ENCODE measurements around the gene MFGE8. TPM values are rescaled to one million over a fixed set of nuclear protein-coding genes. Genes with fewer than 3 reads are reported as not detected.

MFGE8 gene
- total RNA-seq, 1 experiment from 2014 or later = 54.5 TPM

DNA sequence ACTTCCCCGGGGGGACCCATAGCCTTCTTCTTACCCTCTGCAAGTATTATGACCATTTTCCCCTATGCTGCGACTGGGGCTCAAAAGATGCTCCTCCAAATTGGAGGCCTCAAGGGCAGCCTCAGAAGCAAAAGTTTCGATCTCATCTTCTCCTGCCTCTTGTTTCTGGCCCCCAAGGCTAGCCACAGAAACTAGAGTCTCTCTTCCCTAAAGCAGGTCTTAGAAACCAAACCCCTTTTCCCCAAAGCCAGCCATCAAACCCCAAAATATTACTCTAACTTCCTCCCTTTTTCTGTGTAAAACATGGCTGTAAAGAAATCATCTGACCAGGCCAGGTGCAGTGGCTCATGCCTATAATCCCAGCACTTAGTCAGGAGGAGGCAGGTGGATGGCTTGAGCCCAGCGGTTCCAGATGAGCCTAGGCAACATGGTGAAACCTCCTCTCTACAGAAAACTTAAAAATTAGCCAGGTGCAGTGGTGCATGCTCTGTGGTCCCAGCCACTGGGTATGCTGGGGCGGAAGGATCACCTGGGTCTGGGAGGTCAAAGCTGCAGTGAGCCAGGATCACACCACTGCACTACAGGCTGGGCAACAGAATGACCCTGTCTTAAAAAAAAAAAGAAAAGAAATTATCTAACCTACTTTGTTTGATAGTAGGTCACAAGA is 36.7 kb upstream of the MFGE8 start:
- Histone ChIP-seq H2AFZ (no peak overlapping the region), H3K9me3 (ENCODE audit: insufficient read depth, low read depth) (no peaks in the 10 kb centered on the region), H3F3A (ENCODE audit: insufficient read depth, low read depth) (no peaks in the 10 kb centered on the region), H3K4me3 (no peak overlapping the region), H3K27ac (no peak overlapping the region), H3K79me2 (ENCODE audit: low read depth) (no peaks in the 10 kb centered on the region), H3K27me3 (ENCODE audit: insufficient read depth, low read depth) (no peaks in the 10 kb centered on the region; the same call in 1 of the 2 replicates), H3K9me2 (ENCODE audit: insufficient read depth) (no peaks in the 10 kb centered on the region), H4K20me1 (ENCODE audit: insufficient read depth) (no peaks in the 10 kb centered on the region), H3K4me2 (no peak overlapping the region), H3K4me1 (replicated peaks; ENCODE audit: insufficient read depth) (no peaks in the 10 kb centered on the region), H3K36me3 (ENCODE audit: low read depth) (no peaks in the 10 kb centered on the region)
- CTCF ChIA-PET = no interaction called here
- no TSS peak for BruUV-seq (replicated peaks)
- no peak for TF ChIP-seq EZH2 (IDR thresholded peaks at IDR 0.05; ENCODE audit: low read depth)
- TF ChIP-seq, protein P1, sequence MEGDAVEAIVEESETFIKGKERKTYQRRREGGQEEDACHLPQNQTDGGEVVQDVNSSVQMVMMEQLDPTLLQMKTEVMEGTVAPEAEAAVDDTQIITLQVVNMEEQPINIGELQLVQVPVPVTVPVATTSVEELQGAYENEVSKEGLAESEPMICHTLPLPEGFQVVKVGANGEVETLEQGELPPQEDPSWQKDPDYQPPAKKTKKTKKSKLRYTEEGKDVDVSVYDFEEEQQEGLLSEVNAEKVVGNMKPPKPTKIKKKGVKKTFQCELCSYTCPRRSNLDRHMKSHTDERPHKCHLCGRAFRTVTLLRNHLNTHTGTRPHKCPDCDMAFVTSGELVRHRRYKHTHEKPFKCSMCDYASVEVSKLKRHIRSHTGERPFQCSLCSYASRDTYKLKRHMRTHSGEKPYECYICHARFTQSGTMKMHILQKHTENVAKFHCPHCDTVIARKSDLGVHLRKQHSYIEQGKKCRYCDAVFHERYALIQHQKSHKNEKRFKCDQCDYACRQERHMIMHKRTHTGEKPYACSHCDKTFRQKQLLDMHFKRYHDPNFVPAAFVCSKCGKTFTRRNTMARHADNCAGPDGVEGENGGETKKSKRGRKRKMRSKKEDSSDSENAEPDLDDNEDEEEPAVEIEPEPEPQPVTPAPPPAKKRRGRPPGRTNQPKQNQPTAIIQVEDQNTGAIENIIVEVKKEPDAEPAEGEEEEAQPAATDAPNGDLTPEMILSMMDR (conservative IDR thresholded peaks at IDR 0.05) = no peak
- intact Hi-C loops (cut with micrococcal nuclease; ENCODE audit: unreplicated experiment) = no loop called here
- DNase-seq = no peak
- POLR2A ChIA-PET (ENCODE audit: unreplicated experiment) = no interaction called here

DNA sequence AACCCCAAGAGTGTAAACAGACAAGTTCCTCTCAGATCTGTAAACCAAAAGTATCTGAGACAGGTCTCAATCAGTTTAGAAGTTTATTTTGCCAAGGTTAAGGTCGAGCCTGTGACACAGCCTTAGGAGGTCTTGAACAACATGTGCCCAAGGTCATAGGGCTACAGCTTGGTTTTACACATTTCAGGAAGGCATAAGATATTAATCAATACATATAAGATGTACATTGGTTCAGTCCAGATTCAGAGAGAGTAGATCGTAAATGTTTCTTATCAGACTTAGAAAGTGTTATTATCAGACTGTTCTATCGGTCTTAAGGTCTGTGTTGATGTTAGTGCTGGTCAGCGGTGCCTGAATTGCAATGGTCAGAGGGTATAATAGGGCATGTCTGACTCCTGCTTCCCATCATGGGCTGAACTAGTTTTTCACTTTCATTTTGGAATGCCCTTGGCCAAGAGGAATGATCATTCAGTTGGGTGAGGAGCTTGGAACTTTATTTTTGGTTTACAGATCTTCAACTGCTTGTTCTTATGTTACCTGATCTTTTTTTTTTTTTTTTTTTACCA is 27.0 kb upstream of the MFGE8 start:
- no peak for DNase-seq
- Histone ChIP-seq H3K9me3 (ENCODE audit: insufficient read depth, low read depth) (no peaks in the 10 kb centered on the region), H3K4me3 (no peak overlapping the region), H3K4me2 (no peak overlapping the region), H3K27ac (no peak overlapping the region), H3K27me3 (ENCODE audit: insufficient read depth, low read depth) (no peaks in the 10 kb centered on the region), H3F3A (ENCODE audit: insufficient read depth, low read depth) (no peaks in the 10 kb centered on the region), H3K9me2 (ENCODE audit: insufficient read depth) (no peaks in the 10 kb centered on the region), H2AFZ (no peak overlapping the region), H3K4me1 (replicated peaks; ENCODE audit: insufficient read depth) (no peaks in the 10 kb centered on the region), H3K79me2 (ENCODE audit: low read depth) (no peaks in the 10 kb centered on the region), H3K36me3 (ENCODE audit: low read depth) (no peaks in the 10 kb centered on the region), H4K20me1 (ENCODE audit: insufficient read depth) (no peaks in the 10 kb centered on the region)
- intact Hi-C loops (cut with micrococcal nuclease; ENCODE audit: unreplicated experiment) = no loop called here
- POLR2A ChIA-PET (ENCODE audit: unreplicated experiment) = interaction anchor here (0.6 kb wide), 1 partner anchor 38 kb away, joined by 14 read pairs; no protein-coding TSS in a partner anchor
- BruUV-seq (replicated peaks) = no TSS peak
- TF ChIP-seq, protein P1 (conservative IDR thresholded peaks at IDR 0.05) = no peak
- no peak for TF ChIP-seq EZH2 (IDR thresholded peaks at IDR 0.05; ENCODE audit: low read depth)
- CTCF ChIA-PET = no interaction called here

DNA sequence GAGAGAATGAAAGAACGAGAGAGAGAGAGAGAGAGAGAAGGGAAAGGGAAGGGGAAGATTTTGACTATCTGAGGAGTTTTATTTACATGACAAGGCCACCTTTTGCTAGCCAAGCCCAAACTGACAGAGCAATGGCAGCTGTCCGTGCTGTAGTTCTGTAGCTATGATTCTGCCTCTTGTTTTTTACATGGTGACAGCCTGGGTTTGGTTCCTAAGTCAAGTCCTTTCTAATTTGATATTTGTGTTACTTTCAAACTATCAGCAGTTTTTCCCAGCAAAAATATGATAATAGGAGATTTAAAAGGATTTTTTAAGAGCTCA is 26.3 kb upstream of the MFGE8 start:
- no peak for TF ChIP-seq EZH2 (IDR thresholded peaks at IDR 0.05; ENCODE audit: low read depth)
- TF ChIP-seq, protein P1 (conservative IDR thresholded peaks at IDR 0.05) = no peak
- DNase-seq = no peak
- H3K27ac ChIP-seq = no peak overlapping the region
- ChIA-PET CTCF (no interaction called here), POLR2A (ENCODE audit: unreplicated experiment) (no interaction called here)
- no peak overlapping the region for H3K4me2 ChIP-seq
- no peaks in the 10 kb centered on the region for H4K20me1 ChIP-seq (ENCODE audit: insufficient read depth)
- no peak overlapping the region for H3K4me3 ChIP-seq
- H2AFZ ChIP-seq = no peak overlapping the region
- H3K9me3 ChIP-seq (ENCODE audit: insufficient read depth, low read depth) = no peaks in the 10 kb centered on the region
- H3K36me3 ChIP-seq (ENCODE audit: low read depth) = no peaks in the 10 kb centered on the region
- intact Hi-C loops (cut with micrococcal nuclease; ENCODE audit: unreplicated experiment) = no loop called here
- H3K9me2 ChIP-seq (ENCODE audit: insufficient read depth) = no peaks in the 10 kb centered on the region
- no peaks in the 10 kb centered on the region for H3K4me1 ChIP-seq (replicated peaks; ENCODE audit: insufficient read depth)
- no TSS peak for BruUV-seq (replicated peaks)
- no peaks in the 10 kb centered on the region for H3F3A ChIP-seq (ENCODE audit: insufficient read depth, low read depth)
- H3K27me3 ChIP-seq (ENCODE audit: insufficient read depth, low read depth) = no peaks in the 10 kb centered on the region
- H3K79me2 ChIP-seq (ENCODE audit: low read depth) = no peaks in the 10 kb centered on the region

Measured in PC-9 (cell line).